ENCODE results near the gene C12orf54.

DNA sequence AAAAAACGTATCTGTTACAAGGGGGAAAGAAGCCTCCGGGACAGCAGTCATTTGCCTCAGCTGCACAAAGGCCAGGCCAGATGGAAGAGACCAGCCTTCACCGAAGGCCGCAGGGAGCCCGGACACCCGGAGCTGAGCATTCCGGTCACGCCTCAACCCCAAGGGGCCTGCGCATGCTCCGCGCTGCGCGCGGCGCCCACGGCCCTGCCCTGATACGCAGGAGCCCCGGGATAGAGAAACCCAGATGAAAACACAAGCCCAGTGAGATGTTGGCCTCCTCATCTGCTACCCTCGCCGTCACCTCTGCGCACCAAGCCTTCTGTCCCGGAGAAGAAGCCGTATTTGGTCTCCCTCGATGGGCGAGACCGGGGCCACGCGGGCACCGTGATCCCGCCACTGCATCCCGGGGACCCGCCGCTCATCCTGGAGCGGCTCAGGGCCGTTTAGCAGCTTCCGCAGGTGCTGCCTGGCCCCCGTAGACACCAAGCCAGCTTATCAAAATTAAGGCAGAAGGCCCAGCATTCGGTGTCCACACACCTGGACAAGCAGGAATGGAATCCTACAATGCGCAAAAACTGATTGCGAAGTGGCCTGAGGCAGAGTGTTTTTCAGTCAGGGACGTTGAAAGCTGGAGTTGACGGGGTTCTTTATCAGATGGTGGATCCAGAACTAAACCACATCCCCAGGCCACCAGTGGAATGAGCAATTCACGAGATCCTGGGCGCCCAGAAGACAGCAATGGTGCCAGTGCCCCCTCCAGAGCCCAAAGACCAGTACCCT, 45.8 kb downstream of the C12orf54 start:
- TF ChIP-seq, protein P1, sequence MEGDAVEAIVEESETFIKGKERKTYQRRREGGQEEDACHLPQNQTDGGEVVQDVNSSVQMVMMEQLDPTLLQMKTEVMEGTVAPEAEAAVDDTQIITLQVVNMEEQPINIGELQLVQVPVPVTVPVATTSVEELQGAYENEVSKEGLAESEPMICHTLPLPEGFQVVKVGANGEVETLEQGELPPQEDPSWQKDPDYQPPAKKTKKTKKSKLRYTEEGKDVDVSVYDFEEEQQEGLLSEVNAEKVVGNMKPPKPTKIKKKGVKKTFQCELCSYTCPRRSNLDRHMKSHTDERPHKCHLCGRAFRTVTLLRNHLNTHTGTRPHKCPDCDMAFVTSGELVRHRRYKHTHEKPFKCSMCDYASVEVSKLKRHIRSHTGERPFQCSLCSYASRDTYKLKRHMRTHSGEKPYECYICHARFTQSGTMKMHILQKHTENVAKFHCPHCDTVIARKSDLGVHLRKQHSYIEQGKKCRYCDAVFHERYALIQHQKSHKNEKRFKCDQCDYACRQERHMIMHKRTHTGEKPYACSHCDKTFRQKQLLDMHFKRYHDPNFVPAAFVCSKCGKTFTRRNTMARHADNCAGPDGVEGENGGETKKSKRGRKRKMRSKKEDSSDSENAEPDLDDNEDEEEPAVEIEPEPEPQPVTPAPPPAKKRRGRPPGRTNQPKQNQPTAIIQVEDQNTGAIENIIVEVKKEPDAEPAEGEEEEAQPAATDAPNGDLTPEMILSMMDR (IDR thresholded peaks at IDR 0.05; ENCODE audit: low read length) = no peak
- TF ChIP-seq EZH2 (IDR thresholded peaks at IDR 0.05; ENCODE audit: borderline replicate concordance, low read length) = no peak

Data from OCI-LY1 (cell line).